Inflammatory macrophage (primary cell): Measurements from ENCODE around the gene GDPD3.
A peak's percentile ranks its signal among the peaks of the same experiment; 100 is the strongest.
"Not testable (repeated sequence)": the region's sequence is repeated elsewhere in the genome, so short reads cannot be mapped to it uniquely, and the experiment has no call there.

Experiments
- DNase-seq, 2 donors: peaks; one replicate each; pipeline ENCODE4 v3.0.0-alpha.2; 2020 to 2022
- total RNA-seq, 18 experiments: gene quantifications; one replicate each; lab custom pipeline; 2026; ENCODE audit warnings: mixed read lengths in 6 of 18, inconsistent platforms in 2 of 18; lab: John Stamatoyannopoulos, UW

Gene GDPD3, protein sequence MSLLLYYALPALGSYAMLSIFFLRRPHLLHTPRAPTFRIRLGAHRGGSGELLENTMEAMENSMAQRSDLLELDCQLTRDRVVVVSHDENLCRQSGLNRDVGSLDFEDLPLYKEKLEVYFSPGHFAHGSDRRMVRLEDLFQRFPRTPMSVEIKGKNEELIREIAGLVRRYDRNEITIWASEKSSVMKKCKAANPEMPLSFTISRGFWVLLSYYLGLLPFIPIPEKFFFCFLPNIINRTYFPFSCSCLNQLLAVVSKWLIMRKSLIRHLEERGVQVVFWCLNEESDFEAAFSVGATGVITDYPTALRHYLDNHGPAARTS
- total RNA-seq, result 0 to 0.82 (median 0.30) reads per million in 18 experiments

DNA sequence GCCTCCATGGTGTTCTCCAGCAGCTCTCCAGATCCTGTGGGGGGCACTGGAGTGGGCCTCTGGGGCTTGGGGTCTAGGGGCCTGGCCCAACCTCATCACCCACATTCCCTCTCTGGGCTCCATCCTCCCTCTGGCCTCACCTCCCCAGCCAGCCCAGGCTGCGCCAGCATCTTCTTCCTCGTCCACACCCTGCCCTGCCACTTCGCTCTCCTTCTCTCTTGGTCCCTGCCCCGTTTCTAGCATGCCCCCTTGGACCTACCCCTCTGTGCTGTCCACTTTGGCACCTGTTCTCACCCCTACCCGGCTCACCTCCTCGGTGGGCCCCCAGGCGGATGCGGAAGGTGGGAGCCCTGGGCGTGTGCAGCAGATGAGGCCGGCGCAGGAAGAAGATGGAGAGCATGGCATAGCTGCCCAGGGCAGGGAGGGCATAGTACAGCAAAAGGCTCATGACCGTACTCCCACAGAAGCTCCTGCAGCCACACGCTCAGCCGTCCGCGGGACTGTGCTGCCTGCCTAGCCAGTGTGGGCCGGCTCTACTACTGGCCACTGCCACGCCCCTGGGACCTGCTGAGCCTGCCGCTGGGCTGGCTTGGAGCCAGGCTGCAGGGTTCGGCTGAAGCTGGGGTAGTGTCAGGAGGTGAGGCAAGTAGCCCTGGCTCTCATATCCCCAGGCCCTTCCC is at the start of gene GDPD3:
Gene GDPD3 (minus strand): TSS at position 507 of the 680 bp plus-strand sequence. CDS start 59 bp downstream, at position 448.
- DNase-seq, result no peak

- DNase-seq, result no peak
Measured at GRCh38 chr16:30157214-30157613, 43.9 kb upstream of the GDPD3 start.

DNA sequence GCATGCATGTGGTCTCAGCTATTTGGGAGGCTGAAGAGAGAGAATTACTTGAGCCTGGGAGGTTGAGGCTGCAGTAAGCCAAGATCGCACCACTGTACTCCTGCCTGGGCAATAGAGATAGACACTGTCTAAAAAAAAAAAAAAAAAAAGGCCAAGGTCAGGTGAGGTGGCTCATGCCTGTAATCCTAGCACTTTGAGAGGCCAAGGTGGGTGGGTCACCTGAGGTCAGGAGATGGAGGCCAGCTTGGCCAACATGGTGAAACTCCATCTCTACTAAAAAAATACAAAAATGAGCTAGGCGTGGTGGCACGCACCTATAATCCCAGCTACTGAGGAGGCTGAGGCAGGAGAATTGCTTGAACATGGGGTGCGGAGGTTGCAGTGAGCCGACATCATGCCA is 41.9 kb upstream of the GDPD3 start:
- DNase-seq, result no peak

GRCh38 chr16:30152517-30152916 is 39.2 kb upstream of the GDPD3 start:
- DNase-seq, result no peak

- DNase-seq, result no peak
Measured at GRCh38 chr16:30151091-30151490, 37.8 kb upstream of the GDPD3 start.

DNA sequence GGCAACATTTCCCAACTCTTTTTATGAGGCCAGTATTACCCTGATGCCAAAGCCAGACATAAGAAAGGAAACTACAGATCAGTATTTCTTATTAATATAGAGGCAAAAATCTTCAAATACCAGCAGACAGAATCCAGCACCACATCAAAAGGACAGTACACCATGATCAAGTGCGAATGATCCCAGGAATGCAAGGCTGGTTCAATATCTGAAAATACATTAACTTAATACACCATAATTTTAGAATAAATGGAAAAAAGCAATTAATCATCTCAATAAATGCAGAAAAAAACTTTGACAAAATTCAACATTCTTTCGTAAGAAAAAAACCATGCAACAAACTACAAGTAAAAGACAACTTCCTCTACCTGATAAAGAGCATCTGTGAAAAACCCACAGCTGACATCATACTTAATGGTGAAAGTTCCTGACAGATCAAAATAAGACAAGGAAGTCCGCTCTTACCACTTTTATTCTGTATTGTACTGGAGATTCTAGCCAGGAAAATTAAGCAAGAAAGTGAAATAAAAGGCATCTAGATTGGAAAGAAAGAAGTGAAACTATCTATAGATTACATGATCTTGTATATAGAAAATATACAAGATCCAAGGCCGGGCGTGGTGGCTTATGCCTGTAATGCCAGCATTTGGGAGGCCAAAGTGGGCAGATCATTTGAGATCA is 36.1 kb upstream of the GDPD3 start:
- peak; percentile 67 to 90 for DNase-seq

- no peak for DNase-seq
Measured at GRCh38 chr16:30147843-30148510, 34.6 kb upstream of the GDPD3 start.

DNA sequence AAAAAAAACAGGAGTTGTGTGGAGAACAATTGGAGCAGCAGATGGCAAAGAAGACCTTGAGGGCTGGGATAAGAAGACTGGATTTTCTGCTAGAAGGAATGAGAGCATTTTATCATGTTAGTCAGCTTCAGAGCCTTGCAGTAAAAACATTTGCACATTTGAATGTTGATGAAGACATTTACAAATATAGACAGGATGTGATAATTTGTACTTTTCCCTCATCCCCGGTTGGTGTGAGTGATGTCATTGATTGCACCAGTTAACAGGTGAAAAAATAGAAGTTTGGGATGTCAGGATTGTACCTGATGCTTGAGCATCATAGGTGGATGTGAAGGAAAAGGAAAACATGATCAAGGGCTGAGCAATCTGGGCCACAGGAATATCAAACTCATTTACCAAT is 32.3 kb upstream of the GDPD3 start:
- DNase-seq, result no peak

- DNase-seq, result no peak
Measured at GRCh38 chr16:30144917-30145316, 31.6 kb upstream of the GDPD3 start.

DNA sequence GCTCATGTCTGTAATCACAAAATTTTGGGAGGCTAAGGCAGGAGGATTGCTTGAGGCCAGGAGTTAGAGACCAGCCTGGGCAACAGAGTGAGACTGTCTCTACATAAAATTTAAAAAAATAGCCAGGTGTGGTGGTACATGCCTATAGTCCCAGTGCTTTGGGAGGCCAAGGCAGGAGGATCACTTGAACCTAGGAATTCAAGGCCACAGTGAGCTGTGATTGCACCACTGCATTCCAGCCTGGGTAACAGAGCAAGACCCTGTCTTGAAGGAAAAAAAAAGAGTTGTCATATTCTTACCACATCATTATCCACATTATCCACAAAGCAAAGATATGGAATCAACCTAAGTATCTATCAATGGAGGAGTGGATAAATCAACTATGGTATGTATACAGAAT is 30.7 kb upstream of the GDPD3 start:
- no peak for DNase-seq

- DNase-seq, result no peak
Measured at GRCh38 chr16:30143347-30143702, 30.0 kb upstream of the GDPD3 start.

GRCh38 chr16:30142672-30143346 is 29.5 kb upstream of the GDPD3 start:
- peak; percentile 61 to 71 for DNase-seq

DNA sequence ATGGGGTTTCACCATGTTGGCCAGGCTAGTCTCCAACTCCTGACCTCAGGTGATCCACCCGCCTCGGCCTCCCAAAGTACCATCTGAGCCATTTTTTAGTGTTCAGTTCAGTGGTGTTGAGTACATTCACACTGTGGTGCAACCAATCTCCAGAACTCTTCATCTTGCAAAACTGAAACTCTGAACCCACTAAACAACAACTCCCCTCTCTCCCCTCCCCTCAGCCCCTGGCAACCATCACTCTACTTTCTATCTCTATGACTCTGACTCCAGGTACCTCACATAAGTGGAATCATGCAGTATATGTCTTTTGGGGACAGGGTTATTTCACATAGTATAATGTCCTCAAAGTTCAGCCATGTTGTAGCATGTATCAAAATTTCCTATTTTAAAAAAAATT is 28.4 kb upstream of the GDPD3 start:
- no peak for DNase-seq

- DNase-seq, result peak; percentile 17 to 25
Measured at GRCh38 chr16:30139583-30140481, 26.5 kb upstream of the GDPD3 start.

GRCh38 chr16:30137897-30138296 is 24.6 kb upstream of the GDPD3 start:
- no peak for DNase-seq

GRCh38 chr16:30136971-30137605 is 23.8 kb upstream of the GDPD3 start:
- DNase-seq, result peak; percentile 77 to 90

GRCh38 chr16:30132591-30132990 is 19.3 kb upstream of the GDPD3 start:
- no peak for DNase-seq

DNA sequence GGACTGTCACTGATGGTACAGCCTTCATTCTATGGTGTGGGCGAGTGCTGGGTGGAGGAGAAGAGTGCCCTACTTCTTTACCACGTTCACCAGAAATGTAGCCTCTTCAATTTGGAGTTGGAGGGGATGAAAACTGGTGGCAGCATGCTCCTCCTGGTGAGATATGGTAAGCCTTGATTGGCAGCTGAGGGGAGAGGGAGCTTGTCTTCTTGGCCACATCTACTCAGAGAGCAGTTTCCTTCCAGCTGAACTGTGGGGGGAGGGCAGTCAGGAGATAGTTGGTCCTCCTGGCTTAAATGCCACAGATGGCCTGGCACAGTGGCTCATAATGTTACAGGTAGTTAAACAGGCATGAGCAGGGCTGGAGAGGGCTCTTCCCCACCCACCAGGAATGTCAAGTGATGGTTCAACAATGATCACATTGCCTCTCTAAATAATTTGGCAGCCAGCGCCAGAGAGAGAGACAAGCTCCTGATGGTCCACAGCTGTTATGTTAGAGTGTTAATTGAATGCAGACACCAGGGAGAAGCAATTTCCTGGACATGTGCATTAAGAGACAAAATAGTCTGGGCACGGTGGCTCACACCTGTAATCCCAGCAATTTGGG is 18.6 kb upstream of the GDPD3 start:
- no peak for DNase-seq

DNA sequence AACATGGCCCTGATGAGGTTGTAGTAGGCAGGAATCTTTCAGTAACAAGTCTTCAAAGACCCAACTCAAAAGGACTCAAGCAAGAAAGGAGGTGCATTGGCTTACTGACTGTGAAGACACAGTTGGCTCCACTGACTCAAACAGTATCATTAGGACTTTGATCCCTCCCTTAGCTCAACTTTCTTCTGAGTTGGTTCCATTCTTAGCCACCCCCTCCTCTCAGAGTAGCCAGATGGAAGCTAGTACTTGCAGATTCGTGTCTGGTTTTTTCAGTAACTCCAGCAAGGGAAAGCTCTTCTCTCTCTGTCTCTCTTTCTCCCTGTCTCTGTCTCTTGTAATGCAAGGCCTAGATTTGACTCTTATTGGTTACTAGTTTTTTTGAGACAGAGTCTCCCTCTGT is 14.7 kb upstream of the GDPD3 start:
- DNase-seq, result no peak

GRCh38 chr16:30125690-30126089 is 12.4 kb upstream of the GDPD3 start:
- DNase-seq, result not testable (repeated sequence)

DNA sequence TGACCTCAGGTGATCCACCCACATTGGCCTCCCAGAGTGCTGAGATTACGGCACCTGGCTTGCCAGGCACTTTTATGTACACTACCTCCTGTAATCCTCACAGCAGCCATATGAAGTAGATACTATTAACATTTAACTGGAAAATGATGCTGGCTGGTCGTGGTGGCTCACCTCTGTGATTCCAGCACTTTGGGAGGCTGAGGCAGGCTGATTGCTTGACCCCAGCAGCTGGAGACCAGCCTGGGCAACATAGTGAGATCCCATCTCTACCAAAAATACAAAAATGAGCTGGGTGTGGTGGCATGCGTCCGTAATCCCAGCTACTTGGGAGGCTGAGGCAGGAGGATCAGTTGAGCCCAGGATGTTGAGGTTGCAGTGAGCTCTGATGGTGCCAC is 11.6 kb upstream of the GDPD3 start:
- no peak for DNase-seq
